Activated CD8-positive, alpha-beta memory T cell treated with anti-CD3 and anti-CD28 coated beads for 1 hour (primary cell): Measurements from ENCODE around the gene KCNQ2.

Experiments used
- DNase-seq, 2 donors: peaks; one replicate each; pipeline ENCODE4 v3.0.0-alpha.2; 2020; ENCODE audit warnings: low read depth in 1 of 2; ENCODE audit errors: extremely low read depth in 1 of 2

KCNQ2 gene

GRCh38 chr20:63374504-63374903 is 98.0 kb downstream of the KCNQ2 start:
- no peak for DNase-seq

- no peak for DNase-seq
These were observed 98.5 kb downstream of the KCNQ2 start for GRCh38 chr20:63373996-63374395.

- DNase-seq: no peak
These were observed 99.2 kb downstream of the KCNQ2 start for GRCh38 chr20:63372971-63373885.

- DNase-seq: no peak
These were observed 101.1 kb downstream of the KCNQ2 start for GRCh38 chr20:63371291-63371865.

GRCh38 chr20:63370618-63371187 is 101.8 kb downstream of the KCNQ2 start:
- DNase-seq: no peak

- DNase-seq: no peak
These were observed 102.5 kb downstream of the KCNQ2 start for GRCh38 chr20:63369724-63370617.

- DNase-seq: no peak
These were observed 103.4 kb downstream of the KCNQ2 start for GRCh38 chr20:63369024-63369530.

- DNase-seq: no peak
These were observed 104.3 kb downstream of the KCNQ2 start for GRCh38 chr20:63368151-63368550.

- no peak for DNase-seq
These were observed 104.9 kb downstream of the KCNQ2 start for GRCh38 chr20:63367446-63368055.

- no peak for DNase-seq
These were observed 105.8 kb downstream of the KCNQ2 start for GRCh38 chr20:63366390-63367365.

- DNase-seq: no peak
These were observed 106.7 kb downstream of the KCNQ2 start for GRCh38 chr20:63365601-63366389.

GRCh38 chr20:63364801-63365585 is 107.5 kb downstream of the KCNQ2 start:
- no peak for DNase-seq

- DNase-seq: no peak
These were observed 108.4 kb downstream of the KCNQ2 start for GRCh38 chr20:63363981-63364561.

GRCh38 chr20:63363013-63363957 is 109.2 kb downstream of the KCNQ2 start:
- DNase-seq: no peak

- no peak for DNase-seq
These were observed 109.9 kb downstream of the KCNQ2 start for GRCh38 chr20:63362436-63363009.
